HUDEP-2 (cell line): ENCODE measurements around the gene TSPOAP1.

Experiments used
- DNase-seq, 76 experiments: peaks; one replicate each; lab custom pipeline; 2025; ENCODE audit not compliant: unreplicated experiment in 76 of 76; lab: John Stamatoyannopoulos, UW

TSPOAP1 gene

DNA sequence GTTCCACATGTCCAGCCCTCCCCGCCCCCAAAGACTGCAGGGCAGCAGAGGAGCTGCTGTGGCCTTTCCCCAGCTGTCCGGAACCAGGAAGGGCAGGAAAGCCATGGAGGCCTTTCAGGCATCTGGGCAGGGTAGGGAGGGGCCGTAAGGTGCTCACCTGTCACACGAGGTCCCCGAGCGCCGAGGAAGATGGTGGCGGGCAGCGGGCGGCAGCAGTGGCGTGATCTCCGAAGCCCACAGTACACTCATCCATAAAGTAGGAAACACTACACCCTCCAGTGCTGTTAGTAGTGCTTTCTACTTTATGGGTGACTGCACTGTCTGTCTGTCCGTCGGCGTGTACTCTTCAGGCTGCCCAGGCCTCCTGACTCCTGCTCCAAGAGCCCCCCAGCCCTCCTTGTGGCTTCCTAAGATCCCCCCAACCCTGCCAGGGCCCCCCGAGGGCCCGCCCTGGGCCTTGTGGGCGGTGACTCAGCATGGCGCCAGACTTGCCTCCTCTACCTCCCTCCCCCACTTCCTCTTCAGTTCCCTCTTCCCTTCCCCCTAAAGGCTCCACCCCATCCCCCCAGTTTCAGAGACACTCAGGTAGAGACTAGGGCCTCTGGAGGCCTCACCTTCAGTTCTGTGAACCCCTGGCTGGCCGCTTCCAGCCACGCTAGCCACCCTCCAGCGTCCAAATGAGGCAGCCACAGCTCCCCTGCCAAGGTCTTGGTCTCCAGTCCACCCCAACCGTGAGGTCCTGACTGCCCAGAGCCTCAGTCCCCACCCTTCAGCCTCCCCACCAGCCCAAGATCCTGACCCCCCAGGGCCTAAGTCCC lies 2.6 kb upstream of the TSPOAP1 start:
- DNase-seq: peak in 55 of 76 experiments; percentile 15 to 73 (median 49)

DNA sequence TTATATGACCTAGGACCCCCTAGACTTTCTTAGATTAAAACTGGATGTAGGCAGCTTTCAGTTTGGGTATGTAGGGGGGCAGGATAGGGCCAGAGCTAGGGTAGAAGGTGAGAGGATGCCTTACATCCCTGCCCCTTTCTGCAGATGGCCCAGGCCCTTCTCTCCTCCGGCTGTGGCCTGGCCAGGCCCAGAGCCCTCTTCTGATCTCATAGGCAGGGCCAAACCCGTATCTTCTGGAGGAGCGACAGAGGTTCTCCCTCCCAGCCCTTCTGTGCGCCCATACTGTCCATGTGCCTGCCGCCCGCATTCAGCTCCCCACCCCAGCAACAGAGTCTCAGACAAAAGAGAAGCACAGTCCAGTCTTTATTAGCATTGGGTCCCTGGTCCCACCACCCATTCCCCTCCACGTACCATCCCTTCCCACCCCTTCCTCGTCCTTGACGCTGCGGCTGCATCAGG lies 2.0 kb upstream of the TSPOAP1 start:
- DNase-seq: peak in 32 of 76 experiments; percentile 18 to 79 (median 52)

DNA sequence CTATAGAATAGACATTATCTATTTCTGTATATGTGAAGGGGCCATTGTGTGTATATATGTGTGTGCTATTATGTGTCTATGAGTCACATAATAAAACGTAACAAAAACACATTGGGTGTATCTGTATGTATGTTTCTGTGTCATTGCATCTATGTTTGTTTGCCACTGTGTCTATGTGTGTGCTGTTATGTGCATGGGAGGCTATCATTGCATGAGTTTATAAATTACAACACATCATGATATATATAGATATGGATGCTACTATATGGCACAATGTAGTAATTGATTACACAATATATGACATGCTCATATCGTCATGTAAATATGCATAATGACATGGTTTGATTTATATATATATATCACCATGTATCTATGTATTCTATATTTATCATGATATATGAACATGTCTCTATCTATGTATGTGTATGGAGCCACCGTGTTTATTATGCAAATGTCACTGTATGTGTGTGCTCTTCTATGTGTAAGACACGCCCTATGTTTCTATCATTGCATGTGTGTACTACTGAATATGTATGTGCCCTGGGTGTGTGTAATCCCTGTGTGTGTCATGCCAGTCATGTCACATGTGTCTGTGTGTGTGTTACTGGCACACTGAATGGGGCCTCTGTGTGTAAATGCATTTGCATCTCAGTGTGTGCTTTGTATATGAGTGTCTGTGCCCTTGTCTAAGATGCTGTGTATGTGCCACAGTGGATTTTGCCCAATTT lies 1.4 kb upstream of the TSPOAP1 start:
- DNase-seq: peak in 55 of 76 experiments; percentile 12 to 82 (median 56)

DNA sequence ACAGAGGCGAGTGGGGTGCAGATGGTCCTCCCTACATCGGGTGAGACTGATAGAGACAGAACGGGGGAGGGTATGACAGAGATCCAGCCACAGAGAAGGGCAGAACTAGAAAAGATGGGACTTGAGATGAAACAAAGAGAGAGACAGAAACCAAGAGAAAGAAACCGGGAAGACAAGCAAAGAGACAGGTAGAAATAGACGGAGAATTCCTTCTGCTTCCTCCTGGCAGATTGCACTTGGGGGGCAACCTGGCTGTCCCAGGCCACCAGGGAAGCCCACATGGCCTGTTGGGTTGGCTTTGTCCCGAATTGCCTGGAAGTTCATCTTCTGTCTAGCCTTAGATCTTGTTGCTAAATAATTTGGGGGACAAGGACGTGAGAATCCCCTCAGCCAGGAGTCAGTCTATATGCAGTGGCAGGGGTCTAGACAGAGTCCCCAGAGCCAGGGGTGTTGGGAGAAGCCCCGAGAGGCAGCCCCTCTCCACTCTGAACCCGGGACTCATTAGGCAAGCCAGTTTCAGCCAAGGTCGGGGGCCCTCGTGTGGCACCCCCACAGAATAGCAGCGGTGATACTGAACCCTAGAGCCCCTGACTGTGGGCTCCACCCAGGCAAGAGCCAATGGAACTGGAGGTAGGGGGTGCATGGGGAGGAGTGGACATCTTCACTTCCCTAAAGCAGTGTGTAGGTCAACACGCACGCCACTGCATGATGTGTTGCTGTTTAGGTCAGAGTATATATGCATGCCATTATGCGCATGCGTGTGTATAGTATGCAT lies 627 bp upstream of the TSPOAP1 start:
- DNase-seq: peak in 73 of 76 experiments; percentile 36 to 97 (median 88)

- peak in 5 of 76 experiments; percentile 17 to 73 (median 61) for DNase-seq
These were observed 1.0 kb downstream of the TSPOAP1 start for GRCh38 chr17:58327363-58328194.

GRCh38 chr17:58326609-58327362 lies 1.8 kb downstream of the TSPOAP1 start:
- peak in 1 of 76 experiments; percentile 8 for DNase-seq

DNA sequence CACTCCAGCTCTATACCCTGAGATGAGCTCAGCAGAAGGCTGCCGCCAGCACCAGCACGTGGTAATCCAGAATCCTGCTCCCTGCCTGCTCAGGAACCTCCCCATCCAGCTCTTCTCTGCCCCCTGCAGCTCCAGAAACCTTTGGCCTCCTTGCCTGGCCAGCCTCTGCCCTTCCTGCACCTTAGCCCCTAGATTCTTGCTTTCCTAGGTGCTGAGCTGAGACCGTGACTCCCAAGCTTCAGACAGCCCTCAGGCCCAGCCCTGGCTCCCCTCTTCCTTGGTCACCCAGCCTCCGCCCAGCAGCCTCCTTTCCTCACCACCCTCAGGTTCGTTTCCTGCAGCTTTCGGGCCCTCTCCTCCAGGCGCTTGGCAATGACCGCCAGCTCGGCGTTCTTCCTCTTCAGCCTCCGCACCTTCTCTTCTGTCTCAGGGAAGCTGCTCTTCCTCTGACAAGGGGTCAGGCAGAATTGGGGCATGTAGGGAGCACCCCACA lies 2.6 kb downstream of the TSPOAP1 start:
- DNase-seq: no peak

DNA sequence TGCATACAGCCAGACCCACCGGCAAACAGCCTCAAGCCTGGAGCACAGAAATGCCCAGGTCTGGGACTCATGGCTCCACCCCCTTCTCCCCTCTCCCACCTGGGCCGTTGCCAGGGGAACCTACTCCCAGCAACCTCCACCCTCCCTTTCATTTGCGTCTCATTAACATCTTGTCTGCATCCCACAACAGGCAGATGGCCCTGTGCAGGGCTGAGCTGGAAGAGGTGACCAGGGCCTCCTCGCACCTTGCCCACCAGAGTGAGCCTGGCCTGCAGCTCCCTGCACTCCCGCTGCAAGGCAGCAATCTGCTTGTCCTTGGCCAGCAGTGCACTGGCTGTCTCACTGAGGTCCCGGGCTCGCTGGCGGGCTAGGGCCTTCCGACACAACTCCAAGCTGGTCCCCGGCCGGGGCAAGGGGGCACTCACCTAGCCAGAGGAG lies 3.3 kb downstream of the TSPOAP1 start:
- DNase-seq: no peak

- peak in 8 of 76 experiments; percentile 10 to 38 (median 20) for DNase-seq
These were observed 3.9 kb downstream of the TSPOAP1 start for GRCh38 chr17:58324409-58325288.

DNA sequence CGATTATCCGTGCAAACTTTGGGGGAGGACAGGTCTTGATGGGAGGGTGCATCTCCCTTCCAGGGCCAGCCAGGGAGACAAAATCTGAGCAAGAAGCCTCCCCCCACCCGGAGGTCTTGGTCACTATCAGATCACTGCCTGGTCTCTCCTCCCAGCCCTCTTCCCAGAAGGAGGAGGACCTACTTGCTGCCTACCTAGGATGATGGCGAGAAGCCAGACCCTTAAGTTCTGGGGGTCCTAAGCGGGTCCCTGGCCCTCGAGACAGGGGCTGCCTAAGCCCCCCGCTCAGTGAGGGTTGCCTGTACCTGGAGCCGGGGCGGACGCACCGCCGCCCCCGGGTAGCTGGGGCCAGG lies 4.6 kb downstream of the TSPOAP1 start:
- DNase-seq: no peak

- no peak for DNase-seq
These were observed 5.1 kb downstream of the TSPOAP1 start for GRCh38 chr17:58323366-58324055.

- DNase-seq: no peak
These were observed 5.9 kb downstream of the TSPOAP1 start for GRCh38 chr17:58322581-58323185.

- DNase-seq: no peak
These were observed 6.7 kb downstream of the TSPOAP1 start for GRCh38 chr17:58321571-58322525.

DNA sequence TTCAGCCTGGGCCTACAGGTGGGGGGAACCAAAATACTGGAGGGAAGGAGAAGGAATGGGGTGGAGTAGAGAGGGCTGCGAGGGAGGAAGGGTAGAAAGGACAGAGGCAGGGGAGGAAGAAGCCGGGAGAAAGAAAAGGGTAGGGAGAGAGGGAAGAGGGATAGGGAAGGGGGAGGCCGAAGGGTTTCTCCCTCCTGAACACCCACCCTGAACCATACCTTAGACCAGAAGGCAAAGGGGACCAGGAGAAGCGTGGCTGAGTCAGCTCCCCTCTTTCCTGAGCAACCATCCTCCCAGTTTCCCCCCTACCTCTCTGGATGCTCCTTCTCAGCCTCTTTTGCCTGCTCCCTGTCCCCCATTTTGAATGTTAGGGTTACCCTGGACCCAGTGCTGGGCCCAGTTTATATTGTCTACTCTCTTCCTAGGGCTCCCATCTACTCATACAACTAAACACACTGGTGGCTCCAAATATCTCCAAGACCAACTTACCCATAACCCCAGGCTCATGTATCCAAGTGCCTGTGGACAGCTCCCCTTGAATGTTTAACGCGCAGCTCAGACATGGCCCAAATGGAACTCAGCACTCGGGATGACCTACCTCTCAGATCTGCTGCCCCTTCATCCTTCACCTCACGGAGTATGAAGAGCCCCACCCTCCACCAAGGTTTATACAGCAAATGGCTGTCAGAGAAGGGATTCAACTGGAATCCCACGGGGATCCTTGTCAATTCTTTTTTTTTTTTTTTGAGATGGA lies 7.8 kb downstream of the TSPOAP1 start:
- DNase-seq: no peak

- no peak for DNase-seq
These were observed 8.4 kb downstream of the TSPOAP1 start for GRCh38 chr17:58320163-58320558.
